Neural crest cell (in vitro differentiated cells): ENCODE measurements around the gene KIAA2012. TPM values are rescaled to one million over a fixed set of nuclear protein-coding genes. Genes with fewer than 3 reads are reported as not detected.
A peak's percentile ranks its signal among the peaks of the same experiment; 100 is the strongest.

Experiments
- DNase-seq: peaks from one replicate; pipeline ENCODE4 v3.0.0; 2021; ENCODE audit warnings: low read depth, mixed read lengths, low spot score
- H3K27ac Mint-ChIP-seq: one replicate; pipeline ENCODE4 v1.8.0; 2021; ENCODE audit warnings: mild to moderate bottlenecking, mixed read lengths; ENCODE audit not compliant: unreplicated experiment
- H3K27me3 Mint-ChIP-seq: 2 replicates; pipeline ENCODE4 v1.8.0; 2021; ENCODE audit warnings: low read depth, mild to moderate bottlenecking, mixed read lengths
- H3K36me3 Mint-ChIP-seq: 2 replicates; pipeline ENCODE4 v1.8.0; 2021; ENCODE audit warnings: low read depth, mild to moderate bottlenecking, mixed read lengths
- H3K4me1 Mint-ChIP-seq: 2 replicates; pipeline ENCODE4 v1.8.0; 2021; ENCODE audit warnings: mixed read lengths
- H3K4me3 Mint-ChIP-seq: one replicate; pipeline ENCODE4 v1.8.0; 2021; ENCODE audit warnings: mild to moderate bottlenecking, mixed read lengths
- H3K9me3 Mint-ChIP-seq: 2 replicates; pipeline ENCODE4 v1.8.0; 2021; ENCODE audit warnings: mixed read lengths
- total RNA-seq: library from RNA; stranded (reverse); gene quantifications from 2 replicates; pipeline ENCODE4 v1.2.1, GENCODE V29; 2021
- TF ChIP-seq, protein P1 (sequence below): fragments of 200-600 bp; sonication (generic); conservative IDR thresholded peaks from 2 replicates; pipeline ENCODE4 v1.5.0; 2021; ENCODE audit warnings: antibody characterized with exemption, mild to moderate bottlenecking

KIAA2012 gene
- total RNA-seq, 1 donor from 2014 or later, result 0.07 TPM

DNA sequence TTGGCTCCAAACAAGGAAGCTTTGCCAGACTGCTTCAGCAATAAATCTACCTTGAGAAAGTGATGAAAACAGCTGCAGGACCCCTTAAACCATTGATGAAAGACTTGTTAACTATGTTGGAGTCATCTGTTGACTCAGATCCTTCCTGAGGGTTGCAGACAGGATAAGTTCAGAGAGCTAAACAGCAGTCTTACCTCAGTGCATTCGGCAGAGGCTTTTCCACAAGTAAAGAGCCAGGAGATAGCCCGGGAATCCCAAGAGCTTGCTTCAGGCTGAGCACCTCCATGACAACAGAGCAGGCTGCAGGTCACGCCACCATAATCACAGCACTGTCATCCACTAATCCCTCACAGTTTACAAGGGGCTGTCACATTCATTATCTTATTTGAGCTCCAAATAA is 23.7 kb downstream of the KIAA2012 start:
- no peaks in the 10 kb centered on the region for H3K36me3 Mint-ChIP-seq
- TF ChIP-seq, protein P1, sequence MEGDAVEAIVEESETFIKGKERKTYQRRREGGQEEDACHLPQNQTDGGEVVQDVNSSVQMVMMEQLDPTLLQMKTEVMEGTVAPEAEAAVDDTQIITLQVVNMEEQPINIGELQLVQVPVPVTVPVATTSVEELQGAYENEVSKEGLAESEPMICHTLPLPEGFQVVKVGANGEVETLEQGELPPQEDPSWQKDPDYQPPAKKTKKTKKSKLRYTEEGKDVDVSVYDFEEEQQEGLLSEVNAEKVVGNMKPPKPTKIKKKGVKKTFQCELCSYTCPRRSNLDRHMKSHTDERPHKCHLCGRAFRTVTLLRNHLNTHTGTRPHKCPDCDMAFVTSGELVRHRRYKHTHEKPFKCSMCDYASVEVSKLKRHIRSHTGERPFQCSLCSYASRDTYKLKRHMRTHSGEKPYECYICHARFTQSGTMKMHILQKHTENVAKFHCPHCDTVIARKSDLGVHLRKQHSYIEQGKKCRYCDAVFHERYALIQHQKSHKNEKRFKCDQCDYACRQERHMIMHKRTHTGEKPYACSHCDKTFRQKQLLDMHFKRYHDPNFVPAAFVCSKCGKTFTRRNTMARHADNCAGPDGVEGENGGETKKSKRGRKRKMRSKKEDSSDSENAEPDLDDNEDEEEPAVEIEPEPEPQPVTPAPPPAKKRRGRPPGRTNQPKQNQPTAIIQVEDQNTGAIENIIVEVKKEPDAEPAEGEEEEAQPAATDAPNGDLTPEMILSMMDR, result no peak
- no peak for DNase-seq
- H3K4me3 Mint-ChIP-seq, result no peak overlapping the region
- H3K27ac Mint-ChIP-seq, result peak overlapping the region; percentile 22
- H3K4me1 Mint-ChIP-seq, result peaks cover 19% of the 10 kb centered on the region
- H3K27me3 Mint-ChIP-seq, result no peaks in the 10 kb centered on the region
- H3K9me3 Mint-ChIP-seq, result no peaks in the 10 kb centered on the region

DNA sequence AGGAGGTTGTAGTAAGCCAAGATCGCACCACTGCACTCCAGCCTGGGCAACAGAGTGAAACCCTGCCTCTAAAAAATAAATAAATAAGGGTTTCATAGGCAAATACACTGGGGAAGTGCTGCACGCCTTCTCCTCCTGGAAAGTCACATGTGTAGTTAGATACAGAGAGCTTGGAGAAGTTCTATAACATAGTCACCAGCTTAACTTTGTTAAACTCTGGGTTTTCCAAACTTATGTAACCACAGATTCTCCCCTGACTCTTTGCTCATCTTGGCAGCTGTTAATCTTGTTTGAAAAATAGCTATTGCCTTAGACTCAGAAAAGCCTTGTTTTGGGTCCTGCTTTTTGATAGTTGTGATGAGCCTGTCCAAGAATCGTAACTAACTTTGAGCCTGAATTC is 25.2 kb downstream of the KIAA2012 start:
- Mint-ChIP-seq H3K27ac (no peak overlapping the region), H3K36me3 (no peaks in the 10 kb centered on the region), H3K4me3 (no peak overlapping the region), H3K4me1 (peaks cover 19% of the 10 kb centered on the region), H3K27me3 (no peaks in the 10 kb centered on the region), H3K9me3 (no peaks in the 10 kb centered on the region)
- DNase-seq, result no peak
- TF ChIP-seq, protein P1, result no peak

DNA sequence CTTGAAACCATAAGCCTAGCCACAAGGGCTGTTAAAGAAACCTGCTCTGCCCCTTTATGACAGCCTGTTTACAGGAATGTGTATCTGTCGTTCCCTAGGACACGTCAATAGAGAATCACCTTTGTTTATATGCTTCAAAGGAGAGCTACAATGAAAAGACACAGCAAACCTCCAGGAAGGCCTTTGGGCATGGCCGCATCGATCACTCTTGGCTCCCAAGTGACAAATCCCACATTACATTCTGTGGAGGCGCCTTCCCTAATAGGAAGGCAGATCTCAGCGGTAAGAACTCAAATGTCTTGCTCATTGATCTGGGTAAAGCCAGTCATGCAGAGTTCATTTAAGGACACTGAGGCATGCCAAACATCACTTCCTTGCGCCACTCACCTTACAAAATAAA is 26.5 kb downstream of the KIAA2012 start:
- Mint-ChIP-seq H3K27me3 (no peaks in the 10 kb centered on the region), H3K9me3 (no peaks in the 10 kb centered on the region), H3K4me1 (peaks cover 19% of the 10 kb centered on the region), H3K36me3 (no peaks in the 10 kb centered on the region), H3K4me3 (no peak overlapping the region), H3K27ac (no peak overlapping the region)
- TF ChIP-seq, protein P1, result no peak
- DNase-seq, result no peak

- Mint-ChIP-seq H3K36me3 (no peaks in the 10 kb centered on the region), H3K4me3 (no peak overlapping the region), H3K27me3 (no peaks in the 10 kb centered on the region), H3K9me3 (no peaks in the 10 kb centered on the region), H3K4me1 (peaks cover 19% of the 10 kb centered on the region), H3K27ac (peak overlapping the region; percentile 12)
- TF ChIP-seq, protein P1, result no peak
- no peak for DNase-seq
Observed at GRCh38 chr2:202100176-202100575, 27.1 kb downstream of the KIAA2012 start.

GRCh38 chr2:202101026-202101579 is 28.0 kb downstream of the KIAA2012 start:
- peaks cover 19% of the 10 kb centered on the region for H3K4me1 Mint-ChIP-seq
- TF ChIP-seq, protein P1, result no peak
- no peaks in the 10 kb centered on the region for H3K9me3 Mint-ChIP-seq
- H3K27ac Mint-ChIP-seq, result no peak overlapping the region
- H3K4me3 Mint-ChIP-seq, result no peak overlapping the region
- no peaks in the 10 kb centered on the region for H3K27me3 Mint-ChIP-seq
- no peak for DNase-seq
- no peaks in the 10 kb centered on the region for H3K36me3 Mint-ChIP-seq
